Measurements from ENCODE around the gene RUFY2.

GRCh38 chr10:68365611-68366010, 41.5 kb downstream of the RUFY2 start:
- TF ChIP-seq CTCF (IDR thresholded peaks at IDR 0.05 in 8 of 11, conservative IDR thresholded peaks at IDR 0.05 in 3 of 11) (no peak), POLR2A (IDR thresholded peaks at IDR 0.05) (no peak), POLR2AphosphoS5 (IDR thresholded peaks at IDR 0.05) (no peak)

Measured in spleen (tissue), 7 donors.